HepG2 (cell line): ENCODE results near the gene NKX3-2. TPM values are rescaled to one million over a fixed set of nuclear protein-coding genes. Genes with fewer than 3 reads are reported as not detected.

Experiments used
- CENPX ChIP-seq: sonication (generic); formaldehyde crosslinking; IDR thresholded peaks from 2 replicates; pipeline ENCODE4 v1.9.0; 2021; ENCODE audit warnings: mild to moderate bottlenecking, missing genetic modification reagents, moderate library complexity
- DMAP1 ChIP-seq: IDR thresholded peaks from 2 replicates; pipeline ENCODE4 v1.6.1; 2016
- GATAD2A ChIP-seq: IDR thresholded peaks from 2 replicates; pipeline ENCODE4 v1.6.1; 2016
- KMT2A ChIP-seq: sonication (generic); formaldehyde crosslinking; IDR thresholded peaks from 2 replicates; pipeline ENCODE4 v1.4.0; 2020; ENCODE audit warnings: missing genetic modification reagents
- MEF2D ChIP-seq: sonication (generic); formaldehyde crosslinking; IDR thresholded peaks from 2 replicates; pipeline ENCODE4 v1.5.1; 2020; ENCODE audit warnings: mild to moderate bottlenecking, missing genetic modification reagents
- PRDM10 ChIP-seq: sonication (generic); formaldehyde crosslinking; IDR thresholded peaks from 2 replicates; pipeline ENCODE4 v1.4.0; 2020; ENCODE audit warnings: low read depth, missing genetic modification reagents
- SALL2 ChIP-seq: sonication (generic); formaldehyde crosslinking; IDR thresholded peaks from 2 replicates; pipeline ENCODE4 v1.8.1; 2023; ENCODE audit warnings: mild to moderate bottlenecking, missing genetic modification reagents, inconsistent platforms
- SP2 ChIP-seq: sonication (generic); formaldehyde crosslinking; IDR thresholded peaks from 2 replicates; pipeline ENCODE4 v1.5.1; 2020; ENCODE audit warnings: mild to moderate bottlenecking, missing genetic modification reagents
- SPEN ChIP-seq: sonication (generic); formaldehyde crosslinking; IDR thresholded peaks from 2 replicates; pipeline ENCODE4 v1.5.1; 2020; ENCODE audit warnings: low read depth, mild to moderate bottlenecking, missing genetic modification reagents
- SRY ChIP-seq: sonication (generic); formaldehyde crosslinking; IDR thresholded peaks from 2 replicates; pipeline ENCODE4 v1.8.0; 2022; ENCODE audit warnings: mild to moderate bottlenecking, missing genetic modification reagents
- ZNF652 ChIP-seq: IDR thresholded peaks from 2 replicates; pipeline ENCODE4 v1.6.1; 2016; ENCODE audit warnings: low read depth, borderline replicate concordance
- ZNF772 ChIP-seq: sonication (generic); formaldehyde crosslinking; IDR thresholded peaks from 2 replicates; pipeline ENCODE4 v1.5.0; 2020; ENCODE audit warnings: mild to moderate bottlenecking, missing genetic modification reagents
- ZNF776 ChIP-seq: sonication (generic); formaldehyde crosslinking; IDR thresholded peaks from 2 replicates; pipeline ENCODE4 v1.4.0; 2020; ENCODE audit warnings: mild to moderate bottlenecking, missing genetic modification reagents
- ZNF891 ChIP-seq: sonication (generic); formaldehyde crosslinking; IDR thresholded peaks from 2 replicates; pipeline ENCODE4 v1.5.0; 2020; ENCODE audit warnings: mild to moderate bottlenecking, missing genetic modification reagents
- ZSCAN21 ChIP-seq: sonication (generic); formaldehyde crosslinking; IDR thresholded peaks from 2 replicates; pipeline ENCODE4 v1.8.0; 2022; ENCODE audit warnings: mild to moderate bottlenecking, missing genetic modification reagents, moderate library complexity, borderline replicate concordance
- polyA plus RNA-seq, 8 experiments: library from polyadenylated mRNA; depleted of rRNA in 3 of 8; stranded (reverse) in 7 of 8; unstranded in 1 of 8; fragments of >200 nt; fragmentation: Illumina TruSeq in 4 of 8; extraction: Trizol in 4 of 8; gene quantifications; 2 replicates each; pipeline versions ENCODE4 v1.2.1 to v1.2.3, GENCODE V29; 2011 to 2016; ENCODE audit warnings: low read depth in 4 of 8, missing spikeins in 1 of 8, mixed read lengths in 1 of 8; ENCODE audit not compliant: insufficient read depth in 1 of 8
- total RNA-seq, 5 experiments: library from RNA; depleted of rRNA; stranded (reverse); fragments of >200 nt; fragmentation: Illumina TruSeq; extraction: Trizol; gene quantifications; 2 replicates each; pipeline ENCODE4 v1.2.3, GENCODE V29; 2016; ENCODE audit warnings: low read depth in 1 of 5
- TF ChIP-seq, protein P1 (sequence below): sonication (generic); formaldehyde crosslinking; IDR thresholded peaks from 2 replicates; pipeline ENCODE4 v1.4.0; 2020; ENCODE audit warnings: mild to moderate bottlenecking, missing genetic modification reagents
- TF ChIP-seq, protein P2 (sequence below): sonication (generic); formaldehyde crosslinking; IDR thresholded peaks from 2 replicates; pipeline ENCODE4 v1.5.0; 2020; ENCODE audit warnings: missing genetic modification reagents, mild to moderate bottlenecking, borderline replicate concordance
- TF ChIP-seq, protein P3 (sequence below): sonication (generic); formaldehyde crosslinking; IDR thresholded peaks from 2 replicates; pipeline ENCODE4 v1.9.0; 2021; ENCODE audit warnings: mild to moderate bottlenecking, missing genetic modification reagents
- TF ChIP-seq, protein P4 (sequence below): IDR thresholded peaks from 2 replicates; pipeline ENCODE4 v1.6.1; 2012; ENCODE audit warnings: inconsistent platforms

Gene NKX3-2
- total and polyA plus RNA-seq, 2 of the 13 experiments (the other 11 are each of a cell fraction or from before 2014, with no cell fraction given): 0.07 to 0.13 TPM

- TF ChIP-seq, protein P1, sequence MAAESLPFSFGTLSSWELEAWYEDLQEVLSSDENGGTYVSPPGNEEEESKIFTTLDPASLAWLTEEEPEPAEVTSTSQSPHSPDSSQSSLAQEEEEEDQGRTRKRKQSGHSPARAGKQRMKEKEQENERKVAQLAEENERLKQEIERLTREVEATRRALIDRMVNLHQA (CRISPR knock-in tag): no peak
- TF ChIP-seq ZNF891 (CRISPR knock-in tag): peak; percentile 46; the same call in 1 of the 2 replicates
- TF ChIP-seq, protein P2, sequence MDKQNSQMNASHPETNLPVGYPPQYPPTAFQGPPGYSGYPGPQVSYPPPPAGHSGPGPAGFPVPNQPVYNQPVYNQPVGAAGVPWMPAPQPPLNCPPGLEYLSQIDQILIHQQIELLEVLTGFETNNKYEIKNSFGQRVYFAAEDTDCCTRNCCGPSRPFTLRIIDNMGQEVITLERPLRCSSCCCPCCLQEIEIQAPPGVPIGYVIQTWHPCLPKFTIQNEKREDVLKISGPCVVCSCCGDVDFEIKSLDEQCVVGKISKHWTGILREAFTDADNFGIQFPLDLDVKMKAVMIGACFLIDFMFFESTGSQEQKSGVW (CRISPR knock-in tag): no peak
- 0 out of 2 replicates have a peak, but pooled peaks have one; percentile 15 for TF ChIP-seq SPEN
- TF ChIP-seq, protein P3, sequence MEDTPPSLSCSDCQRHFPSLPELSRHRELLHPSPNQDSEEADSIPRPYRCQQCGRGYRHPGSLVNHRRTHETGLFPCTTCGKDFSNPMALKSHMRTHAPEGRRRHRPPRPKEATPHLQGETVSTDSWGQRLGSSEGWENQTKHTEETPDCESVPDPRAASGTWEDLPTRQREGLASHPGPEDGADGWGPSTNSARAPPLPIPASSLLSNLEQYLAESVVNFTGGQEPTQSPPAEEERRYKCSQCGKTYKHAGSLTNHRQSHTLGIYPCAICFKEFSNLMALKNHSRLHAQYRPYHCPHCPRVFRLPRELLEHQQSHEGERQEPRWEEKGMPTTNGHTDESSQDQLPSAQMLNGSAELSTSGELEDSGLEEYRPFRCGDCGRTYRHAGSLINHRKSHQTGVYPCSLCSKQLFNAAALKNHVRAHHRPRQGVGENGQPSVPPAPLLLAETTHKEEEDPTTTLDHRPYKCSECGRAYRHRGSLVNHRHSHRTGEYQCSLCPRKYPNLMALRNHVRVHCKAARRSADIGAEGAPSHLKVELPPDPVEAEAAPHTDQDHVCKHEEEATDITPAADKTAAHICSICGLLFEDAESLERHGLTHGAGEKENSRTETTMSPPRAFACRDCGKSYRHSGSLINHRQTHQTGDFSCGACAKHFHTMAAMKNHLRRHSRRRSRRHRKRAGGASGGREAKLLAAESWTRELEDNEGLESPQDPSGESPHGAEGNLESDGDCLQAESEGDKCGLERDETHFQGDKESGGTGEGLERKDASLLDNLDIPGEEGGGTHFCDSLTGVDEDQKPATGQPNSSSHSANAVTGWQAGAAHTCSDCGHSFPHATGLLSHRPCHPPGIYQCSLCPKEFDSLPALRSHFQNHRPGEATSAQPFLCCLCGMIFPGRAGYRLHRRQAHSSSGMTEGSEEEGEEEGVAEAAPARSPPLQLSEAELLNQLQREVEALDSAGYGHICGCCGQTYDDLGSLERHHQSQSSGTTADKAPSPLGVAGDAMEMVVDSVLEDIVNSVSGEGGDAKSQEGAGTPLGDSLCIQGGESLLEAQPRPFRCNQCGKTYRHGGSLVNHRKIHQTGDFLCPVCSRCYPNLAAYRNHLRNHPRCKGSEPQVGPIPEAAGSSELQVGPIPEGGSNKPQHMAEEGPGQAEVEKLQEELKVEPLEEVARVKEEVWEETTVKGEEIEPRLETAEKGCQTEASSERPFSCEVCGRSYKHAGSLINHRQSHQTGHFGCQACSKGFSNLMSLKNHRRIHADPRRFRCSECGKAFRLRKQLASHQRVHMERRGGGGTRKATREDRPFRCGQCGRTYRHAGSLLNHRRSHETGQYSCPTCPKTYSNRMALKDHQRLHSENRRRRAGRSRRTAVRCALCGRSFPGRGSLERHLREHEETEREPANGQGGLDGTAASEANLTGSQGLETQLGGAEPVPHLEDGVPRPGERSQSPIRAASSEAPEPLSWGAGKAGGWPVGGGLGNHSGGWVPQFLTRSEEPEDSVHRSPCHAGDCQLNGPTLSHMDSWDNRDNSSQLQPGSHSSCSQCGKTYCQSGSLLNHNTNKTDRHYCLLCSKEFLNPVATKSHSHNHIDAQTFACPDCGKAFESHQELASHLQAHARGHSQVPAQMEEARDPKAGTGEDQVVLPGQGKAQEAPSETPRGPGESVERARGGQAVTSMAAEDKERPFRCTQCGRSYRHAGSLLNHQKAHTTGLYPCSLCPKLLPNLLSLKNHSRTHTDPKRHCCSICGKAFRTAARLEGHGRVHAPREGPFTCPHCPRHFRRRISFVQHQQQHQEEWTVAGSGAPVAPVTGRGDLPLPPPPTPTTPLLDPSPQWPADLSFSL (CRISPR knock-in tag): no peak
- TF ChIP-seq ZNF776: no peak
- TF ChIP-seq ZNF652 (CRISPR knock-in tag): peak; percentile 97
- TF ChIP-seq ZSCAN21 (CRISPR knock-in tag): no peak
- TF ChIP-seq, protein P4, sequence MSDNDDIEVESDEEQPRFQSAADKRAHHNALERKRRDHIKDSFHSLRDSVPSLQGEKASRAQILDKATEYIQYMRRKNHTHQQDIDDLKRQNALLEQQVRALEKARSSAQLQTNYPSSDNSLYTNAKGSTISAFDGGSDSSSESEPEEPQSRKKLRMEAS: peak; percentile 94
- TF ChIP-seq SALL2 (CRISPR knock-in tag): no peak
- no peak for TF ChIP-seq ZNF772 (CRISPR knock-in tag)
- TF ChIP-seq SP2 (CRISPR knock-in tag): no peak
- 0 out of 2 replicates have a peak, but pooled peaks have one; percentile 34 for TF ChIP-seq DMAP1 (CRISPR knock-in tag)
- no peak for TF ChIP-seq MEF2D
- peak; percentile 24; the same call in 1 of the 2 replicates for TF ChIP-seq GATAD2A (CRISPR knock-in tag)
- no peak for TF ChIP-seq CENPX (CRISPR knock-in tag)
- TF ChIP-seq SRY (CRISPR knock-in tag): peak; percentile 67; the same call in 1 of the 2 replicates
- TF ChIP-seq PRDM10 (CRISPR knock-in tag): peak; percentile 64; the same call in 1 of the 2 replicates
- TF ChIP-seq KMT2A: peak; percentile 23; the same call in 1 of the 2 replicates
These were observed 492 bp upstream of the NKX3-2 start (continued) for GRCh38 chr4:13544606-13545393.
